ENCODE results near the gene FAM32A.

GRCh38 chr19:16202320-16203255 is 17.4 kb downstream of the FAM32A start:
- TF ChIP-seq CTCF (conservative IDR thresholded peaks at IDR 0.05; ENCODE audit: low read depth, low read length) (no peak), EZH2phosphoT487 (IDR thresholded peaks at IDR 0.05; ENCODE audit: borderline replicate concordance, low read length) (no peak)

All from PC-3 (cell line).